ENCODE data around the gene MS4A14.
"Not testable (repeated sequence)": the region's sequence is repeated elsewhere in the genome, so short reads cannot be mapped to it uniquely, and the experiment has no call there.

Gene MS4A14

DNA sequence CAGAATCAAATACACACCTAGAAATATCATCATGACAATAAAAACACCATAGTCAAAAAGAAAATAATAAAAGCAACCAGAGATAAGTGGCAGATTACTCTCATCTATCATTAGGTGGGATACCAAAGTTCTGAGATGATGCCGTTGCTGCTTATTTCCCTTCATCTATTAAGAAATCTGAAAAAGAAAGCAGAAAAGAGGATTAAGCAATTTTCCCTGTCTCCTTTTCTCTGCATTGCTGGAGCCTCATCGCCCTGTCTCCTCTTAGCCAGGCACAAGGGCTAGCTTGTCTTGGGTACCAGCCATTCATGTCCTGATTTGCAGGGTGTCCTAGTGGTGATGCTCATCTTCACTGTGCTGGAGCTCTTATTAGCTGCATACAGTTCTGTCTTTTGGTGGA lies 3.9 kb upstream of the MS4A14 start:
- no peak for DNase-seq

DNA sequence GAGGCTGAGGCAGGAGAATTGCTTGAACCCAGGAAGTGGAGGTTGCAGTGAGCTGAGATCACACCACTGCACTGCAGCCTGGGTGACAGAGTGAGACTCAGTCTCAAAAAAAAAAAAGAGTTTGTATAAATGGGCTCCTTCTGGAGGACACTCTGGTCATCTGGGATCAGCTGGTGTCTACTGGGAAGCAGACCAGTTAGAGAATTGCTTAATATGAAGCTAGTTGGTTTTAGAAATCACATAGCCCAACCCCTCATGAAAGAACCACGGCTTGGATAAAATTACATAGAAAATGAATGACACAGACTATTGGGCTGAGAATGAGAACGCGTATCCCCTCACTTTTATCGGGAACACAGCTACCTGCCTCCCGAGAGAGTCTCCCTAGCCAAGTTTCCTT lies 3.2 kb upstream of the MS4A14 start:
- DNase-seq, result no peak

GRCh38 chr11:60394666-60395380 lies 1.4 kb upstream of the MS4A14 start:
- no peak for DNase-seq

DNA sequence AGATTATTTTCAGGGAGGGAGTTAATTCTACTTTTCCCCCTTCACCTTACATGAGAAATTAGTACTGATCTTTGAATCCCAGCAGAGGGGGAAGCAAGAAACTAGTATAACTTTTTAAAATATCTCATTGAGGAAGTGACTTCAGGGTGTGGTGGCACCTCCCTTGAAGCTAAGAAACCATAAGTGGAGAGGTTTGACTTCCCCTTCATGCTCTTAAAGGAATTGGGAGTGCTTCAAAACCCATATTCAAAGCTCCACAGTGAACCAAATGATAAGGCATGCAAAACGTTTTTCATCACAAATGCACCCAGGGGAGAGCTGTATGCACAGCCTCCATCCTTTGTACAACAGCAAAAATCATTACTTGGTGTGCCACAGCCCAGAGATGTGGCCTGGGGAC lies 540 bp downstream of the MS4A14 start:
- peak; percentile 44 for DNase-seq

DNA sequence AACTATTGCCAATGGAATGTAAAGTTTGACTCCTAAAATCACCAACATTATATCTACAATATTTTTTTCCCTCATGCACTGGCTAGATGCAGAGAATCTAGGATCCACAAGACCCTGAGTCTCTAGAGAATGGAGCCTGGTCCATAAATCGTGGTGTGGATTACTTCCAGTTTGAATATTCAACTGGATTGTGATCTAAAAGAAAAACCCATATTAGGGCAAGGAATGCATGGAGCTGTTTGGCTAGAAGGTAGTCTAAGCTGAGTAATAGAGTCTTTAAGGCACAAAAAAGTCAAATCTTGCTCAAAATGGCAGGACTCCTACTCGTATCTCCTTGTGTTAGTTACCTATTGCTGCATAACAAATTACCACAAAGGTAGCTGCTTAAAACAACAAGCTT lies 23.8 kb downstream of the MS4A14 start:
- no peak for DNase-seq

DNA sequence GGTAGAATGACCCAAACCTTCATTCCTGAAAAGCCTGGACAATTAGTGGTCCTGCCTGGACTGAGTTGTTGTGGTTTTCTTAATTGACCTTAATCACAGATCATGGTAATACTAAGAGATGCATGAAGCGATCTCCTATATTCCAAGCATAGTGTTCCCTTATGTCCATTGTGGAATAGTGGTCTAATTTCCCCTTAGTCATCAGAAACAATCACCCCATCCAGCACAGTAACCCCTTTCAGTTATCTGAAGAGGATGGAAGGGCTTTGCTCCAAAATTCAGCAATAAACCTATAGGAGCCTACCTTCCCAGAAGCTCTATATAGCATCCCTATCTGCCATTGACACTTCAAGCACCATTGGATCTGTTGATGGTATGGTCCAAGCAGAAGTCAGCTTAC lies 26.4 kb downstream of the MS4A14 start:
- no peak for DNase-seq

- DNase-seq, result no peak
These were observed 32.3 kb downstream of the MS4A14 start for GRCh38 chr11:60428517-60428916.

GRCh38 chr11:60429272-60429671 lies 33.0 kb downstream of the MS4A14 start, which contains the start of gene MS4A5:
Gene MS4A5, plus strand, starts transcription at chr11:60429572. Its CDS starts 103 bp downstream, at chr11:60429675.
- no peak for DNase-seq

GRCh38 chr11:60431251-60431650 lies 35.0 kb downstream of the MS4A14 start:
- DNase-seq, result no peak

GRCh38 chr11:60433401-60433800 lies 37.1 kb downstream of the MS4A14 start:
- no peak for DNase-seq

- no peak for DNase-seq
These were observed 50.8 kb downstream of the MS4A14 start for GRCh38 chr11:60447070-60447469.

DNA sequence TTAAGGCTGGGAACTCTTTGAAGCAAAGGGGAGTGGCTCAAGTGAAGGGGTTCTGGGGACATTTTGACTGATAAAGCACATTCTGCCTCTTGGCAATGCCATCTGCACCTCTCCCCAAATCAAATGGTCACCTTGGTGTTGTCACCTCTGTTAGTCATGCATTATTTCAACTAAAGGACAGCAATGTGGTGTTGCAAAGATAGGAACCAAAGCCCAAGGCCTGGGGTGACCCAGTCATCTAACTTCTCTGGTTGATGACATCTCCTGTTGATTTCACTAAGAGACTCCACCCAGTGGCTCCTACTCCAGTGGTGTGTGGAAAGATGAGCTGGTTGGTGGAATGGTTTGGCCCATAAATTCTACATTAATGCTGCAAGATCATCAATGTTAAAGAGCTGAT lies 51.6 kb downstream of the MS4A14 start:
- DNase-seq, result no peak

- not testable (repeated sequence) for DNase-seq
These were observed 54.9 kb downstream of the MS4A14 start for GRCh38 chr11:60451185-60451584.

DNA sequence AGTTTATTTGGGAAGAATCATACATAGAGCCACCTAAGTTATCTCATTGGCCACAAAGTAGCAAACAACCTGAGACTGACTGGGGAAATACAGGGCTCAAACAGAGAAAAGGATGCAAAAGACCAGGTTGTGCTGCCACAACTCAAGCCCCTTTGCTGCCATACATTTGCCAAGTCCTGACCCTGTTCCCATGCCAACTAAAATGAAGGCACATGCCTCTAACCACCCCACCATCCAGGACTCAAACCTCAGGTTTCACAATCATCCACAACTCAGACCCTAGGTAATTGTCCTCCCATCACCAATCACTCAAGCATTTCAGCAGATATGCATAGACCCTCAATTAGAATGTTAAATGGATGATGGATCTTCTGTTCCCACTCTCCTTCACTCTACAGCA lies 58.0 kb downstream of the MS4A14 start:
- no peak for DNase-seq

DNA sequence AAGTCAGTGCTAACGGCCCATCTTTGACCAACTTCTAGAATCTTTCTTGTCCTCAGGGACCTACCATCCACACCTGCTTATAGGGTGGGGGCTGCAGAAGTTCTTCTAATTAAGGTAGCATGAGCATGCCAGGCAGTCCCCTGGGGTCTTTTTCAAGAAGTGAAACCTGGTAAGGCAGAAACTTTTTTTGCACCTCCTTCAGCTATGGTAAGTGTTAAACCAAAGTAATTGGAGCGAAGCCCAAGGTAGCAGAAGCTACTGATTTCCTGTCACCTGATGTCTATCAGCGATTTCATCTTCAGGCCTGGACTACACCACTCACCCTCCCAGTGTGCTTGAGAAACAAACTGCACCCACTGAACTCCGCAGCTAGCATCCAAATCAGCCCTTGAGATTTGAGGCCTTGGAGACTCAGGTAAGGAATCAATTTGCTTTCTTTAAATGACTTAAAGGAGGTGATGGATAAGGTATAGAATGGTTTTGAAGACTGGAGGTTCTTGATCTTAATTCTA lies 59.3 kb downstream of the MS4A14 start, which contains the start of gene MS4A1:
TSS of gene MS4A1 (plus strand) at position 317 of the 512 bp plus-strand sequence. CDS start 6,528 bp downstream, outside the sequence.
- DNase-seq, result peak; percentile 82

- DNase-seq, result peak; percentile 28
These were observed 61.3 kb downstream of the MS4A14 start for GRCh38 chr11:60457576-60457975.

- DNase-seq, result no peak
These were observed 63.1 kb downstream of the MS4A14 start for GRCh38 chr11:60459345-60459744.

All from CD4-positive, alpha-beta T cell treated with Interferon gamma for 1 hour (primary cell).